ENCODE measurements around the gene BCKDHA.
A peak's percentile ranks its signal among the peaks of the same experiment; 100 is the strongest.

DNA sequence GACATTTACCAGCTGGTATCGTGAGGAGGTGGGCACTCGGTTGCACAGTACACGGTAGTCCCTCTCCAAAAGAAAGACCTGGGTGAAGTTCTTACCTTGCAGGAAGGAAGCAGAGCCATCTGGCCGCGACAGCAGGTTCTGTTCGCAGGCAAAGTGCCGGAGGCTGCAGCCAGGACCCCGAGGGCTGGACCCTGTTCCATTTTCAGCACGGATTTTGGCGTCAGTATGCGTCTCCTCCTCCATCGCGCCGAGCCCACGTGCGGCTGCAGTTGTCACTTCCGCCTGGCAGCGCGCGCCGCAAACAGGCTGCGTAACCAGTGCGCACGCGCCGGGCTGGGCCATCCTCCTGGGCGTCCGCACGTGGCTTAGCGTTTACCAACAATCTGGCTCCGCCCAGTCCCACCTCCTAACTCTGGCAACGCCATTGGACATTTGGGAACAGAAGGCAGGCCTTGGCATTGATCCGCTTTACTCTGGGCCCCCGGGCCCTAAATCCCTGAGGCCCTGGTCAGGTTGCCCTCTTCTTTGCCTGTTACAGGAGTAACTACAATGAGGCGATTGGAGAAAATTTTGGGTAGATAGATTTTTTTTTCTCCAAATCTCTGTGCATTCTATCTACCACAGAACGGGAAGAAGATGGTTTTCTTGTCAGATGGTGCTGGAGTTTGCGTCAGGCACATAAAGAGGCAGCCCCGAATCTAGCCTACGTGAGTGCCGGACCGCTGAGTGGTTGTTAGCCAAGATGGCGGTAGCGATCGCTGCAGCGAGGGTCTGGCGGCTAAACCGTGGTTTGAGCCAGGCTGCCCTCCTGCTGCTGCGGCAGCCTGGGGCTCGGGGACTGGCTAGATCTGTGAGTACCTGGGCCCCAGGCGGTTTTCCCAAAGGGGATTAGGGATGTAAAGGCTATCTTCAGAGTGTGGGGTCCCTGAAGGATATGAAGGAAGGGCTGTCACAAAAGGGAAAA lies at the start of gene BCKDHA, which contains the start of gene EXOSC5:
- TF ChIP-seq ELF4 (IDR thresholded peaks at IDR 0.05) (peak; percentile 68), HDGF (IDR thresholded peaks at IDR 0.05; ENCODE audit: borderline replicate concordance) (no peak)
